SK-N-SH treated with all-trans-retinoic acid at 6 μM for 48 hours (cell line): ENCODE measurements around the gene ETV6.

ENCODE experiments used
- ATAC-seq: fragments of 200-7000 bp; cut with Tn5 transposase; 3 replicates; pipeline ENCODE4 v1.9.1; 2020; ENCODE audit warnings: mild to moderate bottlenecking, moderate library complexity
- ARNTL ChIP-seq: fragments of 450-650 bp; formaldehyde crosslinking; IDR thresholded peaks from 2 replicates; pipeline ENCODE4 v1.5.0; 2020; ENCODE audit warnings: low read depth, mild to moderate bottlenecking, moderate library complexity, borderline replicate concordance
- BACH2 ChIP-seq: fragments of 250-450 bp; sonication (Bioruptor Pico); IDR thresholded peaks from 2 replicates; pipeline ENCODE4 v1.9.0; 2021; ENCODE audit warnings: mild to moderate bottlenecking, borderline replicate concordance
- CREB5 ChIP-seq: fragments of 250-450 bp; sonication (Bioruptor Pico); IDR thresholded peaks from 2 replicates; pipeline ENCODE4 v1.5.1; 2020; ENCODE audit warnings: low read depth, mild to moderate bottlenecking, moderate library complexity
- CSRNP3 ChIP-seq: fragments of 250-450 bp; sonication (Bioruptor Pico); IDR thresholded peaks from 2 replicates; pipeline ENCODE4 v1.5.1; 2021; ENCODE audit warnings: mild to moderate bottlenecking, moderate library complexity
- ESRRG ChIP-seq: fragments of 250-450 bp; sonication (Bioruptor Pico); IDR thresholded peaks from 2 replicates; pipeline ENCODE4 v1.6.1; 2021; ENCODE audit warnings: mild to moderate bottlenecking
- GLIS3 ChIP-seq: fragments of 250-450 bp; sonication (Bioruptor Pico); IDR thresholded peaks from 2 replicates; pipeline ENCODE4 v1.5.0; 2020; ENCODE audit warnings: mild to moderate bottlenecking, moderate library complexity
- ISL1 ChIP-seq: fragments of 250-450 bp; sonication (Bioruptor Pico); IDR thresholded peaks from 2 replicates; pipeline ENCODE4 v2.1.2; 2022; ENCODE audit warnings: mild to moderate bottlenecking, moderate library complexity
- PATZ1 ChIP-seq: fragments of 250-450 bp; sonication (Bioruptor Pico); IDR thresholded peaks from 2 replicates; pipeline ENCODE4 v1.8.0; 2020; ENCODE audit warnings: mild to moderate bottlenecking, moderate library complexity, borderline replicate concordance
- POU6F1 ChIP-seq: fragments of 250-450 bp; sonication (Bioruptor Pico); IDR thresholded peaks from 2 replicates; pipeline ENCODE4 v1.8.0; 2021; ENCODE audit warnings: low read depth, mild to moderate bottlenecking, moderate library complexity, borderline replicate concordance
- RARB ChIP-seq: fragments of 250-450 bp; sonication (Bioruptor Pico); IDR thresholded peaks from 2 replicates; pipeline ENCODE4 v1.8.0; 2021; ENCODE audit warnings: mild to moderate bottlenecking, moderate library complexity
- SNAI2 ChIP-seq: fragments of 250-450 bp; sonication (Bioruptor Pico); IDR thresholded peaks from 2 replicates; pipeline ENCODE4 v1.5.0; 2020; ENCODE audit warnings: mild to moderate bottlenecking, moderate library complexity
- TCF4 ChIP-seq: fragments of 250-450 bp; sonication (Bioruptor Pico); IDR thresholded peaks from 2 replicates; pipeline ENCODE4 v1.8.0; 2021; ENCODE audit warnings: mild to moderate bottlenecking, moderate library complexity, borderline replicate concordance
- TOX ChIP-seq: fragments of 250-450 bp; sonication (Bioruptor Pico); IDR thresholded peaks from 2 replicates; pipeline ENCODE4 v1.8.0; 2021; ENCODE audit warnings: mild to moderate bottlenecking, moderate library complexity, borderline replicate concordance
- TSHZ2 ChIP-seq: fragments of 250-450 bp; sonication (Bioruptor Pico); IDR thresholded peaks from 2 replicates; pipeline ENCODE4 v1.5.0; 2020; ENCODE audit warnings: mild to moderate bottlenecking, moderate library complexity
- ZFP3 ChIP-seq: fragments of 250-450 bp; sonication (Bioruptor Pico); IDR thresholded peaks from 2 replicates; pipeline ENCODE4 v1.5.0; 2020; ENCODE audit warnings: mild to moderate bottlenecking, moderate library complexity
- ZFP30 ChIP-seq: fragments of 450-650 bp; formaldehyde crosslinking; IDR thresholded peaks from 2 replicates; pipeline ENCODE4 v1.5.0; 2022; ENCODE audit warnings: mild to moderate bottlenecking, moderate library complexity
- ZNF565 ChIP-seq: fragments of 450-650 bp; formaldehyde crosslinking; conservative IDR thresholded peaks from 2 replicates; pipeline ENCODE4 v1.5.0; 2020; ENCODE audit warnings: low read depth, mild to moderate bottlenecking, moderate library complexity
- ZNF70 ChIP-seq: fragments of 450-650 bp; formaldehyde crosslinking; IDR thresholded peaks from 2 replicates; pipeline ENCODE4 v1.5.0; 2020; ENCODE audit warnings: mild to moderate bottlenecking, moderate library complexity
- ZNF8 ChIP-seq: fragments of 450-650 bp; formaldehyde crosslinking; IDR thresholded peaks from 2 replicates; pipeline ENCODE4 v1.5.0; 2020; ENCODE audit warnings: mild to moderate bottlenecking, moderate library complexity

The ETV6 gene

GRCh38 chr12:11798856-11799501 lies 149.5 kb downstream of the ETV6 start:
- TF ChIP-seq ESRRG (CRISPR knock-in tag), result no peak
- no peak for TF ChIP-seq CSRNP3 (CRISPR knock-in tag)
- TF ChIP-seq ISL1 (CRISPR knock-in tag), result no peak
- ATAC-seq, result no peak

- no peak for ATAC-seq
- TF ChIP-seq ZNF70 (CRISPR knock-in tag), result no peak
- TF ChIP-seq CREB5 (CRISPR knock-in tag), result no peak
- TF ChIP-seq SNAI2, result no peak
- TF ChIP-seq, all 23 proteins: peak for 0
These were observed 150.0 kb downstream of the ETV6 start for GRCh38 chr12:11799502-11799873.

GRCh38 chr12:11801643-11802042 lies 152.2 kb downstream of the ETV6 start:
- TF ChIP-seq RARB (CRISPR knock-in tag) (no peak), BACH2 (CRISPR knock-in tag) (no peak), GLIS3 (CRISPR knock-in tag) (no peak), ZNF8 (CRISPR knock-in tag) (no peak), ZNF565 (no peak), ZFP30 (no peak)
- ATAC-seq, result no peak

- no peak for ATAC-seq
- TF ChIP-seq GLIS3 (CRISPR knock-in tag) (no peak), CREB5 (CRISPR knock-in tag) (no peak), ZFP30 (no peak), TOX (CRISPR knock-in tag) (no peak), CSRNP3 (CRISPR knock-in tag) (no peak), ZFP3 (CRISPR knock-in tag) (no peak), ISL1 (CRISPR knock-in tag) (no peak), PATZ1 (CRISPR knock-in tag) (no peak), RARB (CRISPR knock-in tag) (no peak), ESRRG (CRISPR knock-in tag) (no peak), ZNF70 (CRISPR knock-in tag) (no peak), TSHZ2 (CRISPR knock-in tag) (no peak), ARNTL (CRISPR knock-in tag) (no peak), POU6F1 (CRISPR knock-in tag) (no peak), TCF4 (CRISPR knock-in tag) (no peak)
These were observed 154.7 kb downstream of the ETV6 start for GRCh38 chr12:11804130-11804529.
